GM12878 (cell line): Measurements from ENCODE around the gene OPN3. TPM values are rescaled to one million over a fixed set of nuclear protein-coding genes. Genes with fewer than 3 reads are reported as not detected.
A peak's percentile ranks its signal among the peaks of the same experiment; 100 is the strongest.
"Not testable (repeated sequence)": the region's sequence is repeated elsewhere in the genome, so short reads cannot be mapped to it uniquely, and the experiment has no call there.

ENCODE experiments used
- ATAC-seq: fragments of 200-7000 bp; cut with Tn5 transposase; 3 replicates; pipeline ENCODE4 v1.9.1; 2020; ENCODE audit warnings: mild to moderate bottlenecking, moderate library complexity
- BruUV-seq: library from RNA; stranded (reverse); fragments of 400-500 nt; replicated peaks from 2 replicates; lab custom pipeline; 2021; lab: Mats Ljungman, UMichigan
- CTCF ChIA-PET: fragments of 300-600 bp; sonication (Branson Sonifier 250); formaldehyde crosslinking; extraction: SDS; loops from one replicate; lab custom pipeline; 2021; ENCODE audit warnings: inconsistent platforms; lab: Yijun Ruan, JAX
- POLR2A ChIA-PET: fragments of 350-600 bp; formaldehyde crosslinking; extraction: SDS; loops from one replicate; lab custom pipeline; 2021; ENCODE audit warnings: inconsistent platforms; lab: Charles Lee
- RAD21 ChIA-PET: fragments of 300-600 bp; sonication (Branson Sonifier 250); formaldehyde crosslinking; loops from one replicate; lab custom pipeline; 2023; ENCODE audit warnings: antibody characterized with exemption; ENCODE audit not compliant: unreplicated experiment; lab: Charles Lee
- SMC1A ChIA-PET: fragments of 300-600 bp; sonication (Branson Sonifier 250); formaldehyde crosslinking; loops from one replicate; lab custom pipeline; 2023; ENCODE audit not compliant: unreplicated experiment, uncharacterized antibody; lab: Charles Lee
- DNase-seq: peaks from one replicate; pipeline ENCODE4 v3.0.0-alpha.2; 2011; ENCODE audit warnings: low read depth, low spot score
- FAIRE-seq: peaks from 3 replicates; lab custom pipeline; 2011; peaks lifted over from hg19 to GRCh38; lab: Jason Lieb, UNC
- H2AFZ ChIP-seq: 2 replicates; pipeline ENCODE4 v1.6.0; 2011; ENCODE audit warnings: low read depth, low read length, control low read depth; ENCODE audit not compliant: control insufficient read depth
- H3K27ac ChIP-seq: 2 replicates; pipeline ENCODE4 v1.5.1; 2011; ENCODE audit warnings: control low read depth; ENCODE audit not compliant: control insufficient read depth, insufficient read depth
- H3K27me3 ChIP-seq, 2 experiments: replicated peaks in 1 of 2; 2 replicates each; pipeline versions ENCODE4 v1.6.0 to v1.6.1; 2011; ENCODE audit warnings: low read length in 1 of 2; ENCODE audit not compliant: control insufficient read depth in 2 of 2, insufficient read depth in 2 of 2
- H3K36me3 ChIP-seq, 2 experiments: 2 replicates each; pipeline ENCODE4 v1.5.1; 2011; ENCODE audit warnings: low read length in 1 of 2; ENCODE audit not compliant: control insufficient read depth in 2 of 2, insufficient read depth in 2 of 2
- H3K4me1 ChIP-seq: 2 replicates; pipeline ENCODE4 v1.6.1; 2011; ENCODE audit warnings: mild to moderate bottlenecking, low read length, moderate library complexity, mixed read lengths; ENCODE audit not compliant: control insufficient read depth, insufficient read depth
- H3K4me2 ChIP-seq: 2 replicates; pipeline ENCODE4 v1.6.0; 2011; ENCODE audit warnings: control low read depth; ENCODE audit not compliant: control insufficient read depth, insufficient read depth
- H3K4me3 ChIP-seq: fragments of 200-600 bp; sonication (generic); 2 replicates; pipeline ENCODE4 v1.5.1; 2016
- H3K79me2 ChIP-seq: 2 replicates; pipeline ENCODE4 v1.6.0; 2011; ENCODE audit warnings: low read length; ENCODE audit not compliant: control insufficient read depth, insufficient read depth
- H3K9ac ChIP-seq: 2 replicates; pipeline ENCODE4 v1.8.0; 2011; ENCODE audit warnings: low read length, control low read depth, mixed read lengths; ENCODE audit not compliant: control insufficient read depth, insufficient read depth
- H3K9me3 ChIP-seq: replicated peaks from 3 replicates; pipeline ENCODE4 v1.5.1; 2011; ENCODE audit warnings: mild to moderate bottlenecking, low read length; ENCODE audit not compliant: control insufficient read depth, insufficient read depth
- H4K20me1 ChIP-seq: 2 replicates; pipeline ENCODE4 v1.6.0; 2011; ENCODE audit not compliant: control insufficient read depth, insufficient read depth
- NR2F1 ChIP-seq: fragments of 450-650 bp; conservative IDR thresholded peaks from 2 replicates; pipeline ENCODE4 v1.6.1; 2017; ENCODE audit warnings: mild to moderate bottlenecking
- RELB ChIP-seq: fragments of 450-650 bp; IDR thresholded peaks from 2 replicates; pipeline ENCODE4 v1.6.1; 2017; ENCODE audit warnings: low read depth, mild to moderate bottlenecking, moderate library complexity
- ZBTB33 ChIP-seq: fragments of 450-650 bp; IDR thresholded peaks from 2 replicates; pipeline ENCODE4 v1.6.1; 2017; ENCODE audit warnings: mild to moderate bottlenecking
- ZBTB4 ChIP-seq: fragments of 450-650 bp; formaldehyde crosslinking; IDR thresholded peaks from 2 replicates; pipeline ENCODE4 v1.4.0; 2022; ENCODE audit warnings: mild to moderate bottlenecking, moderate library complexity
- WGBS: methylation state at CpG from one replicate; pipeline ENCODE4 v1.1.6; 2016; ENCODE audit warnings: low lambda C conversion rate; ENCODE audit not compliant: insufficient replicate concordance, insufficient coverage; ENCODE audit errors: missing lambda C conversion rate; 5-methylcytosine and 5-hydroxymethylcytosine counted together
- in situ Hi-C: fragments of 300-500 bp; cut with MboI; formaldehyde crosslinking; loops from 9 replicates; pipeline ENCODE4 v1.14.3; 2018; ENCODE audit warnings: mixed read lengths
- intact Hi-C: fragments of 100-400 bp; cut with micrococcal nuclease; formaldehyde crosslinking; loops from one replicate; pipeline ENCODE4 v1.14.2; 2022; ENCODE audit not compliant: unreplicated experiment
- polyA plus RNA-seq, 11 experiments: library from polyadenylated mRNA; depleted of rRNA in 4 of 11; unstranded in 6 of 11; stranded (reverse) in 5 of 11; fragments of >200 nt; fragmentation: Nextera tagmentation in 4 of 11; fragmentation: Illumina TruSeq in 1 of 11; extraction: Ambion mirVana in 4 of 11; extraction: Trizol in 1 of 11; gene quantifications; 1 replicate in 1 of 11; 2 replicates in 10 of 11; pipeline versions ENCODE4 v1.2.1 to v1.2.3, GENCODE V29; 2011 to 2016; ENCODE audit warnings: inconsistent platforms in 2 of 11, missing spikeins in 2 of 11, low read depth in 1 of 11
- total RNA-seq, 4 experiments: library from RNA; depleted of rRNA in 3 of 4; stranded (reverse); fragments of >200 nt in 3 of 4; fragmentation: Illumina TruSeq in 1 of 4; extraction: Trizol in 1 of 4; gene quantifications; 2 replicates each; pipeline versions ENCODE4 v1.2.1 to v1.2.3, GENCODE V29; 2013 to 2021

OPN3 gene
- total and polyA plus RNA-seq, 10 of the 15 experiments (the other 5 are each of a cell fraction or from before 2014, with no cell fraction given) = 0.26 to 12.2 (median 7.4) TPM

GRCh38 chr1:241659016-241659415 lies 18.8 kb upstream of the OPN3 start:
- ATAC-seq, H3K36me3 ChIP-seq, DNase-seq, H3K4me2 ChIP-seq, RAD21 ChIA-PET, H3K4me1 ChIP-seq, in situ Hi-C loops, H3K9ac ChIP-seq, H4K20me1 ChIP-seq, H3K27ac ChIP-seq, FAIRE-seq, BruUV-seq, H3K9me3 ChIP-seq, H3K79me2 ChIP-seq, H2AFZ ChIP-seq, intact Hi-C loops, POLR2A ChIA-PET, H3K4me3 ChIP-seq, SMC1A ChIA-PET, CTCF ChIA-PET, H3K27me3 ChIP-seq: not testable (repeated sequence)
- WGBS = 64% methylated on average over 2 of the region's 2 CpGs

GRCh38 chr1:241658081-241658793 lies 18.1 kb upstream of the OPN3 start:
- FAIRE-seq = peak; percentile 49
- Histone ChIP-seq H3K4me2 (no peak overlapping the region), H3K4me1 (no peaks in the 10 kb centered on the region), H3K9me3 (no peaks in the 10 kb centered on the region), H3K4me3 (no peak overlapping the region), H2AFZ (no peak overlapping the region), H3K27me3 (no peaks in the 10 kb centered on the region), H3K36me3 (no peaks in the 10 kb centered on the region), H3K9ac (no peak overlapping the region), H3K79me2 (no peaks in the 10 kb centered on the region), H3K27ac (no peak overlapping the region), H4K20me1 (no peaks in the 10 kb centered on the region)
- SMC1A ChIA-PET = interaction anchor here (1.0 kb wide), 1 partner anchor 193 kb away, joined by 3 read pairs; no protein-coding TSS in a partner anchor
- no peak for DNase-seq
- BruUV-seq = no TSS peak
- POLR2A ChIA-PET = no interaction called here
- intact Hi-C loops (no loop called here), in situ Hi-C loops (no loop called here)
- CTCF ChIA-PET = no interaction called here
- ATAC-seq = no peak
- 33% methylated on average over 3 of the region's 3 CpGs for WGBS
- RAD21 ChIA-PET = no interaction called here
- no peak for TF ChIP-seq NR2F1
- no peak for TF ChIP-seq RELB
- no peak for TF ChIP-seq ZBTB4 (CRISPR knock-in tag)
- no peak for TF ChIP-seq ZBTB33
